Smooth muscle cell (in vitro differentiated cells): ENCODE results near the gene TBX10. TPM values are rescaled to one million over a fixed set of nuclear protein-coding genes. Genes with fewer than 3 reads are reported as not detected.

Source experiments
- DNase-seq: peaks from one replicate; lab custom pipeline; 2025; ENCODE audit not compliant: unreplicated experiment; lab: John Stamatoyannopoulos, UW
- H2AFZ ChIP-seq: fragments of 200-600 bp; sonication (generic); 2 replicates; pipeline ENCODE4 v1.6.0; 2016; ENCODE audit warnings: antibody characterized with exemption, low read depth, mild to moderate bottlenecking
- H3F3A ChIP-seq: fragments of 200-600 bp; sonication (generic); 2 replicates; pipeline ENCODE4 v1.6.0; 2017; ENCODE audit warnings: antibody characterized with exemption, low read depth
- H3K27ac ChIP-seq: fragments of 200-600 bp; sonication (generic); 2 replicates; pipeline ENCODE4 v1.5.1; 2016; ENCODE audit warnings: low read depth, mild to moderate bottlenecking
- H3K27me3 ChIP-seq: fragments of 200-600 bp; sonication (generic); 2 replicates; pipeline ENCODE4 v1.6.1; 2016; ENCODE audit warnings: low read depth, mild to moderate bottlenecking
- H3K36me3 ChIP-seq: fragments of 200-600 bp; sonication (generic); 2 replicates; pipeline ENCODE4 v1.5.1; 2016; ENCODE audit warnings: low read depth
- H3K4me1 ChIP-seq: fragments of 200-600 bp; sonication (generic); 2 replicates; pipeline ENCODE4 v1.5.1; 2016; ENCODE audit warnings: low read depth
- H3K4me2 ChIP-seq: fragments of 200-600 bp; sonication (generic); 2 replicates; pipeline ENCODE4 v1.6.0; 2016; ENCODE audit warnings: mild to moderate bottlenecking
- H3K4me3 ChIP-seq: fragments of 200-600 bp; sonication (generic); 2 replicates; pipeline ENCODE4 v1.5.1; 2016; ENCODE audit warnings: mild to moderate bottlenecking
- H3K79me2 ChIP-seq: fragments of 200-600 bp; sonication (generic); 2 replicates; pipeline ENCODE4 v1.6.0; 2016; ENCODE audit warnings: low read depth, mild to moderate bottlenecking
- H3K9ac ChIP-seq: fragments of 200-600 bp; sonication (generic); 2 replicates; pipeline ENCODE4 v1.6.0; 2016; ENCODE audit warnings: low read depth
- H3K9me3 ChIP-seq: fragments of 200-600 bp; sonication (generic); replicated peaks from 2 replicates; pipeline ENCODE4 v1.5.1; 2016; ENCODE audit warnings: low read depth
- H4K20me1 ChIP-seq: fragments of 200-600 bp; sonication (generic); 2 replicates; pipeline ENCODE4 v1.6.0; 2016; ENCODE audit warnings: low read depth
- CTCF ChIP-seq: fragments of 200-600 bp; sonication (generic); IDR thresholded peaks from 2 replicates; pipeline ENCODE4 v1.5.1; 2017; ENCODE audit warnings: borderline replicate concordance, mild to moderate bottlenecking, antibody characterized with exemption; ENCODE audit not compliant: insufficient read depth, poor library complexity, severe bottlenecking
- WGBS: methylation state at CpG from one replicate; pipeline ENCODE4 v1.1.7; 2016; ENCODE audit warnings: low lambda C conversion rate; 5-methylcytosine and 5-hydroxymethylcytosine counted together
- polyA plus RNA-seq: library from polyadenylated mRNA; unstranded; fragments of >200 nt; fragmentation: Nextera tagmentation; extraction: Ambion mirVana; gene quantifications from 2 replicates; pipeline ENCODE4 v1.2.1, GENCODE V29; 2016
- total RNA-seq: library from RNA; depleted of rRNA; stranded (reverse); fragments of >200 nt; gene quantifications from 2 replicates; pipeline ENCODE4 v1.2.3, GENCODE V29; 2014

Gene TBX10
- total and polyA plus RNA-seq, 2 experiments from 2014 or later: not detected

GRCh38 chr11:67644042-67644441 is 4.5 kb upstream of the TBX10 start:
- Histone ChIP-seq H3K36me3 (no peaks in the 10 kb centered on the region), H2AFZ (no peak overlapping the region), H4K20me1 (no peaks in the 10 kb centered on the region), H3K27me3 (peaks cover 6% of the 10 kb centered on the region), H3K9me3 (no peaks in the 10 kb centered on the region), H3K4me3 (no peak overlapping the region), H3K79me2 (no peaks in the 10 kb centered on the region), H3K4me2 (no peak overlapping the region), H3F3A (no peaks in the 10 kb centered on the region), H3K4me1 (no peaks in the 10 kb centered on the region), H3K9ac (no peak overlapping the region), H3K27ac (no peak overlapping the region)
- 92% methylated on average over 5 of the region's 5 CpGs for WGBS
- DNase-seq: no peak
- no peak for TF ChIP-seq CTCF

- Histone ChIP-seq H3K4me1 (no peaks in the 10 kb centered on the region), H4K20me1 (no peaks in the 10 kb centered on the region), H3K4me3 (no peak overlapping the region), H3K36me3 (no peaks in the 10 kb centered on the region), H3K79me2 (no peaks in the 10 kb centered on the region), H3K4me2 (no peak overlapping the region), H3F3A (no peaks in the 10 kb centered on the region), H2AFZ (no peak overlapping the region), H3K9me3 (no peaks in the 10 kb centered on the region), H3K27me3 (peaks cover 6% of the 10 kb centered on the region), H3K9ac (no peak overlapping the region), H3K27ac (no peak overlapping the region)
- no peak for TF ChIP-seq CTCF
- WGBS: 91% methylated on average over 11 of the region's 15 CpGs
- DNase-seq: no peak
Measured at GRCh38 chr11:67642173-67643120, 2.9 kb upstream of the TBX10 start.

DNA sequence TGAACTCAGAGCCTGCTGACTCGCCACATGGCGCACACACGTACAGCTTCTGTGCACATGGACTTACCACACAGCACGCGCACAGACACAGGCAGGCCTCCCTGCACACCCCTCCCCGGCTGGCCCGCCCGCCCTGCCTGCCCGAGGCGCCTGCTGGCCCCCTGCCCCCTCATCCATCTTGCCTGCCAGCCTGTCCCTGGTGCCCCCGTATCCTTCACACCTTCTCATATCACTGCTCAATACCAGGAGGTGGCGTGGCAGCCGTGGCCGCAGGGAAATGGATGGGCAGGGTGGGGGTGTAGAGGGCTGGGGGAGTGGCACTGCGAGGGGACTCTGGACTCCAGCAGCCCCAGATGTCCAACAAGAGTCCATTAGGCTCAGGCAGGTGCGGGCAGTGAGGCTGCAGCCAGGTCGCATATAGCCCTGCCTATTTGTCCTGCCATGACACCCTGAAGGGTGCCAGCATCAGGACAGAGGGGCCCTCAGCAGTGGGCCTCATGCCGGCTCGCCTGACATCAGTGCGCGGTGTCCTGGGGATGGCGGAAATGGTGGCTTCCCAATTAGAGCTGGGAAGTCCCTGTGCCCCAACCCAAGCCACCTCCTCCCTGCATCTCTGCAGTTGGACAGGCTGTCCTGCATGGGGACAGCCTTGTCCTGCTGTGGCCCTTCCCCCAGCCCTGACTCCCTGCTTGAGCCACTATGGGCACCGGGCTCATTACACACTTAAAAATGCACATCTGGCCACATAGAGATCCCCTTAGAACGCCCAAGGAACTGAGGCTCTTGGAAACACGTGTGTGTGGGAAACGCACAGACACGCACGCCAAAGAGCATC is 2.0 kb upstream of the TBX10 start:
- H3K9ac ChIP-seq: no peak overlapping the region
- no peaks in the 10 kb centered on the region for H4K20me1 ChIP-seq
- no peak overlapping the region for H3K4me2 ChIP-seq
- DNase-seq: no peak
- peaks cover 6% of the 10 kb centered on the region for H3K27me3 ChIP-seq
- no peaks in the 10 kb centered on the region for H3K36me3 ChIP-seq
- 89% methylated on average over 26 of the region's 28 CpGs for WGBS
- no peak overlapping the region for H2AFZ ChIP-seq
- no peak overlapping the region for H3K27ac ChIP-seq
- H3F3A ChIP-seq: no peaks in the 10 kb centered on the region
- H3K4me1 ChIP-seq: no peaks in the 10 kb centered on the region
- no peaks in the 10 kb centered on the region for H3K9me3 ChIP-seq
- H3K4me3 ChIP-seq: no peak overlapping the region
- no peaks in the 10 kb centered on the region for H3K79me2 ChIP-seq
- TF ChIP-seq CTCF: no peak
